ENCODE measurements around the gene SHH. TPM values are rescaled to one million over a fixed set of nuclear protein-coding genes. Genes with fewer than 3 reads are reported as not detected.
A peak's percentile ranks its signal among the peaks of the same experiment; 100 is the strongest.

The SHH gene
- total and polyA plus RNA-seq, 2 of the 4 experiments (the other 2 are of a cell fraction): under 0.01 to 0.03 TPM

DNA sequence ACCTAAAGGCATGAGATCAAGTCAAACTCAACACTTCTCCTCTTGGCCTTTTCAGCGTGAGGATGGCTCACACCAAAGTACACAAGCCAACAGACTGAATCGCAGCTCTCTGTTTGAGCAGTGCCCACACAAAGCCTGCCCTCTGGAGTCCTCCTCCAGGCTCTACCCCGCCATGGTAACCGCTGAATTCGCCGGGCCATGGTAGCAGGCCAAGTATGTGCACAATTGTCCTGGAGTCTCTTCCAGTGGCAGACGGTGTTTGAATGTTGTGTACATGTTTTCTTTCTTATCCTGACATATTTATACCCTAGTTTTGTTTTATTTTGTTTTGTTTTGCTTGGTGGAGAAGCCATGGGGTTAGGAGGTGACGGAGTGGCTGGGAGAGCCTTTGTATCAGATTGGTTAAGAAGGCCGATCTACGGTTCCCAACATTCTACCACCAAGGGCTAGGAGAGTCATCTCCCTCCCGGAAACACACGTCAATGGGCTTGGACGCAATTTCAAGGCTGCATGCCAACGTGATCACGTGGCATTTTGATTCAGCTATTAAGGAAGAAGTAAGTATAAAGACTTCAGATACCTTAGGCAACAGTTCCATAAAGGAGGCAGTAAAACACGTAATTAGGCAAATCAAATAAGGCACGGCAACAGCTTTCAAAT, 12.1 kb upstream of the SHH start:
- Histone ChIP-seq H3K18ac (ENCODE audit: low read depth, low read length) (no peak overlapping the region), H3K36me3 (ENCODE audit: control insufficient read depth, insufficient read depth, low read length) (no peaks in the 10 kb centered on the region), H3K4ac (ENCODE audit: low read depth, low read length) (no peak overlapping the region), H3K4me1 (ENCODE audit: control insufficient read depth, insufficient read depth, low read length) (no peaks in the 10 kb centered on the region), H2AFZ (replicated peaks; ENCODE audit: low read length, poor library complexity) (no peak overlapping the region), H3K23ac (ENCODE audit: low read depth, low read length) (no peak overlapping the region), H3K27ac (ENCODE audit: insufficient read depth, low read length) (no peak overlapping the region), H4K91ac (ENCODE audit: insufficient read depth, low read depth, low read length) (no peak overlapping the region), H2AK5ac (ENCODE audit: low read depth, low read length) (no peak overlapping the region), H3K14ac (replicated peaks; ENCODE audit: low read depth, low read length) (no peak overlapping the region), H2AK9ac (replicated peaks; ENCODE audit: low read depth, low read length, poor library complexity) (no peak overlapping the region), H4K8ac (ENCODE audit: low read depth in 2 of 2, low read length in 2 of 2) (no peak overlapping the region), H3K27me3 (ENCODE audit: control insufficient read depth, insufficient read depth, low read length) (no peaks in the 10 kb centered on the region; the same call in 1 of the 2 replicates), H3K9me3 (ENCODE audit: control insufficient read depth, insufficient read depth, low read length) (no peaks in the 10 kb centered on the region), H3K9ac (ENCODE audit: low read depth, low read length) (no peak overlapping the region), H3K4me3 (ENCODE audit: insufficient read depth, low read depth, low read length) (no peak overlapping the region), H3K56ac (ENCODE audit: extremely low read depth, insufficient read depth, low read length) (no peak overlapping the region), H2BK15ac (ENCODE audit: low read depth, low read length) (no peak overlapping the region), H2BK5ac (ENCODE audit: low read depth, low read length, poor library complexity, severe bottlenecking) (no peak overlapping the region), H4K20me1 (ENCODE audit: insufficient read depth, low read length) (no peaks in the 10 kb centered on the region), H3K4me2 (ENCODE audit: low read depth, low read length) (no peak overlapping the region), H2BK120ac (ENCODE audit: low read depth, low read length) (no peak overlapping the region), H2BK20ac (ENCODE audit: low read depth, low read length) (no peak overlapping the region), H4K5ac (ENCODE audit: low read depth, low read length) (no peak overlapping the region), H3K79me1 (ENCODE audit: low read depth in 1 of 2, low read length in 2 of 2) (no peaks in the 10 kb centered on the region), H3K9me1 (ENCODE audit: insufficient read depth, low read length) (no peaks in the 10 kb centered on the region)
- no CpG with 5 or more reads among the region's 17 CpGs for WGBS, 2 experiments (ENCODE audit: extremely low coverage in 2 of 2, insufficient read length in 1 of 2)
- dilution Hi-C loops (cut with HindIII; ENCODE audit: low sequenced_read_pairs, unreplicated experiment) (no loop called here), in situ Hi-C loops (cut with MboI; ENCODE audit: low sequenced_read_pairs) (loop anchor here (25.0 kb wide), 1 partner anchor 813 kb away; the partner anchor contains the start of gene RNF32), intact Hi-C loops (cut with micrococcal nuclease) (no loop called here)
- CTCF ChIA-PET: no interaction called here
- TF ChIP-seq USF2 (IDR thresholded peaks at IDR 0.05; ENCODE audit: low read depth, low read length) (0 out of 2 replicates have a peak, but pooled peaks have one; percentile 4), POLR2A (IDR thresholded peaks at IDR 0.05; ENCODE audit: low read depth, low read length) (no peak), FOS (IDR thresholded peaks at IDR 0.05; ENCODE audit: low read depth, low read length) (no peak), CTCF (conservative IDR thresholded peaks at IDR 0.05; ENCODE audit: low read depth, low read length) (no peak), MAFK (IDR thresholded peaks at IDR 0.05; ENCODE audit: low read depth, low read length) (no peak), RFX5 (IDR thresholded peaks at IDR 0.05; ENCODE audit: low read depth, low read length) (no peak)
- DNase-seq (peak; percentile 23), ATAC-seq (ENCODE audit: low read depth) (no peak)
- POLR2A ChIA-PET (ENCODE audit: unreplicated experiment): no interaction called here
- BruUV-seq (replicated peaks): no TSS peak
